Esophagus muscularis mucosa (tissue), 4 donors: ENCODE data around the gene LRRC61. TPM values are rescaled to one million over a fixed set of nuclear protein-coding genes. Genes with fewer than 3 reads are reported as not detected.

Experiments used
- DNase-seq: peaks from one replicate; pipeline ENCODE4 v3.0.0-alpha.2; 2017; ENCODE audit errors: extremely low spot score
- H3K27ac ChIP-seq, 4 donors: fragments of 200-600 bp; sonication (generic); replicated peaks in 1 of 4; 1 replicate in 3 of 4; 2 replicates in 1 of 4; pipeline ENCODE4 v1.5.1; 2016 to 2019; ENCODE audit warnings: mild to moderate bottlenecking in 1 of 4
- H3K27me3 ChIP-seq, 4 donors: fragments of 200-600 bp; sonication (generic); one replicate each; pipeline versions ENCODE4 v1.5.1 to v1.6.0; 2016 to 2019
- H3K36me3 ChIP-seq, 4 donors: fragments of 200-600 bp; sonication (generic); one replicate each; pipeline ENCODE4 v1.5.1; 2016 to 2019
- H3K4me1 ChIP-seq, 4 donors: fragments of 200-600 bp; sonication (generic); one replicate each; pipeline ENCODE4 v1.5.1; 2016 to 2019
- H3K4me3 ChIP-seq, 4 donors: fragments of 200-600 bp; sonication (generic); 1 replicate in 2 of 4; 2 replicates in 2 of 4; pipeline ENCODE4 v1.5.1; 2016 to 2019; ENCODE audit warnings: mild to moderate bottlenecking in 4 of 4, moderate library complexity in 1 of 4
- H3K9me3 ChIP-seq, 4 donors: fragments of 200-600 bp; sonication (generic); 1 replicate in 3 of 4; 2 replicates in 1 of 4; pipeline ENCODE4 v1.5.1; 2016 to 2019
- EP300 ChIP-seq: sonication (generic); formaldehyde crosslinking; IDR thresholded peaks from one replicate; pipeline ENCODE4 v1.6.1; 2017; ENCODE audit warnings: antibody characterized with exemption
- POLR2A ChIP-seq: fragments of 450-650 bp; IDR thresholded peaks from one replicate; pipeline ENCODE4 v1.6.1; 2017; ENCODE audit warnings: antibody characterized with exemption, moderate library complexity, mild to moderate bottlenecking, low read depth
- POLR2AphosphoS5 ChIP-seq, 2 donors: sonication (generic); formaldehyde crosslinking; IDR thresholded peaks; one replicate each; pipeline ENCODE4 v1.6.1; 2017; ENCODE audit warnings: antibody characterized with exemption in 2 of 2
- WGBS: methylation state at CpG from one replicate; pipeline ENCODE4 v1.1.5; 2018; 5-methylcytosine and 5-hydroxymethylcytosine counted together
- intact Hi-C: fragments of 100-400 bp; cut with DNase I; formaldehyde crosslinking; loops from one replicate; pipeline ENCODE4 v1.15.1; 2023
- total RNA-seq, 4 donors: library from RNA; depleted of rRNA; stranded (reverse); fragments of >200 nt; gene quantifications; one replicate each; pipeline versions ENCODE4 v1.1.0 to v1.2.1, GENCODE V29; 2016
- TF ChIP-seq, protein P1 (sequence below), 3 experiments: fragments of 200-600 bp in 2 of 3; fragments of 450-650 bp in 1 of 3; sonication (generic) in 2 of 3; IDR thresholded peaks; one replicate each; pipeline ENCODE4 v1.5.1; 2017 to 2019; ENCODE audit warnings: antibody characterized with exemption in 3 of 3, mild to moderate bottlenecking in 2 of 3, moderate library complexity in 1 of 3

The LRRC61 gene
- total RNA-seq, 4 donors from 2014 or later = 7.9 to 16.5 (median 12.4) TPM

DNA sequence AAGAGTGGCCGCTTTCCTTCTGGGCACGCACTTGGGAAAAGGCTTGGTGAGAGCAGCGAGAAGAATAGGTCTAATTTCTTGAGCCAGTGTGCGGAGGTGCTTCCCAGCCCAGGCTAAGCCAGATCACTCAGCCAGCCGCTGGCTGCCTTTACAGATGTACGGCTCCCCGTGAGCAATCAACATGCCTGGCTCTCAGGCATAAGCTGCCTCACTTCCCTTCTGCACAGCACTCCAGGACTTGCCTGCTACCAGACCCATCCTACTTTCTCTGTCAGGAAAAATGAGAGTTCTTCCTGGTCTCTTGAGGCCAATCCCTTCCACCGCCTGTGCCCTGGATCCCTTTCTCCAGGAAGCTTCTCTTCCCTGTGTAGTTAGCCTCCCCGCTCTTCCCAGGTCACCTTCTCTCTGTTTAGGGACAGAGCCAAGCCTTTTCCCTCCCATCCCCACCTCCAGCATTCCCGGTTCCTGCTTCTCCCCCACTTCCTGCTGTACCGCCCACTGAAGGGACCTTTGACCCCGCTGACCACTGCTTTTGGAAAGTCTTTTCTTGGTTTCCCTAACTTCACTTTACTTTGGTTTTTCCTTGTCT lies 1.3 kb downstream of the LRRC61 start:
- Histone ChIP-seq H3K9me3 (no peaks in the 10 kb centered on the region), H3K27me3 (no peaks in the 10 kb centered on the region), H3K36me3 (peaks cover 0 to 41% (median 13%) of the 10 kb centered on the region in 4 donors), H3K4me1 (peaks cover 0 to 34% (median 29%) of the 10 kb centered on the region in 4 donors), H3K4me3 (peak overlapping the region in 3 of 4 donors; percentile 80 to 97 (median 87)), H3K27ac (peak overlapping the region; percentile 85 to 91 (median 88))
- intact Hi-C loops = no loop called here
- WGBS = 76% methylated on average over 12 of the region's 12 CpGs
- DNase-seq = no peak
- TF ChIP-seq EP300 = no peak
- TF ChIP-seq POLR2AphosphoS5 (IDR thresholded peaks at IDR 0.05) = no peak
- TF ChIP-seq, protein P1, sequence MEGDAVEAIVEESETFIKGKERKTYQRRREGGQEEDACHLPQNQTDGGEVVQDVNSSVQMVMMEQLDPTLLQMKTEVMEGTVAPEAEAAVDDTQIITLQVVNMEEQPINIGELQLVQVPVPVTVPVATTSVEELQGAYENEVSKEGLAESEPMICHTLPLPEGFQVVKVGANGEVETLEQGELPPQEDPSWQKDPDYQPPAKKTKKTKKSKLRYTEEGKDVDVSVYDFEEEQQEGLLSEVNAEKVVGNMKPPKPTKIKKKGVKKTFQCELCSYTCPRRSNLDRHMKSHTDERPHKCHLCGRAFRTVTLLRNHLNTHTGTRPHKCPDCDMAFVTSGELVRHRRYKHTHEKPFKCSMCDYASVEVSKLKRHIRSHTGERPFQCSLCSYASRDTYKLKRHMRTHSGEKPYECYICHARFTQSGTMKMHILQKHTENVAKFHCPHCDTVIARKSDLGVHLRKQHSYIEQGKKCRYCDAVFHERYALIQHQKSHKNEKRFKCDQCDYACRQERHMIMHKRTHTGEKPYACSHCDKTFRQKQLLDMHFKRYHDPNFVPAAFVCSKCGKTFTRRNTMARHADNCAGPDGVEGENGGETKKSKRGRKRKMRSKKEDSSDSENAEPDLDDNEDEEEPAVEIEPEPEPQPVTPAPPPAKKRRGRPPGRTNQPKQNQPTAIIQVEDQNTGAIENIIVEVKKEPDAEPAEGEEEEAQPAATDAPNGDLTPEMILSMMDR (IDR thresholded peaks at IDR 0.05) = no peak
- TF ChIP-seq POLR2A = no peak

DNA sequence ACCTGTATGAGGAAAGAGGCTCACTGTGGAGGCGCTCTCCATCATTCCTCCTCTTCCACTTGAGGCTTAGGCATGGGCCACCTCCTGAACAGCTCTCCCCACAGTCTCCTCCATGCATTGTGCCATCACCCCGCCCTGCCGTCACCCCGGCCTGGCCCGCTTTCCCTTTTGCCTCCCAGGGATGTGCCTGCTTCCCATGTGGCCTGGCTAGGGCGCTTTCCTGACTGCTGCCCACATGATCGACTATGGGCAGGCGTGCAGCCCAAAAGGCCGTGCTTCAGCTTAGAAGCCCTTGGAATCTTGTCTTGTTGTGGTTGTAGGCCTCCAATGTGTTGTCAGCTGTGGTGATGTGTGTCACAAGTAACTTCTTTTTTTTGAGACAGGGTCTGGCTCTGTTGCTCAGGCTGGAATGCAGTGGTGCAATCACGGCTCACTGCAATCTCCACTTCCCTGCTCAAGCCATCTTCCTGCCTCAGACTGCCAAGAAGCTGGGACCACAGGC lies 2.0 kb downstream of the LRRC61 start:
- TF ChIP-seq EP300 = no peak
- TF ChIP-seq POLR2A = no peak
- TF ChIP-seq POLR2AphosphoS5 (IDR thresholded peaks at IDR 0.05) = peak in 1 of 2 donors; percentile 13
- H3K4me1 ChIP-seq = peaks cover 0 to 34% (median 29%) of the 10 kb centered on the region in 4 donors
- H3K4me3 ChIP-seq = no peak overlapping the region
- H3K27ac ChIP-seq = peak overlapping the region in 1 of 4 donors; percentile 27
- no peaks in the 10 kb centered on the region for H3K9me3 ChIP-seq
- no peak for DNase-seq
- H3K27me3 ChIP-seq = no peaks in the 10 kb centered on the region
- intact Hi-C loops = no loop called here
- 79% methylated on average over 10 of the region's 10 CpGs for WGBS
- H3K36me3 ChIP-seq = peaks cover 0 to 48% (median 20%) of the 10 kb centered on the region in 4 donors

DNA sequence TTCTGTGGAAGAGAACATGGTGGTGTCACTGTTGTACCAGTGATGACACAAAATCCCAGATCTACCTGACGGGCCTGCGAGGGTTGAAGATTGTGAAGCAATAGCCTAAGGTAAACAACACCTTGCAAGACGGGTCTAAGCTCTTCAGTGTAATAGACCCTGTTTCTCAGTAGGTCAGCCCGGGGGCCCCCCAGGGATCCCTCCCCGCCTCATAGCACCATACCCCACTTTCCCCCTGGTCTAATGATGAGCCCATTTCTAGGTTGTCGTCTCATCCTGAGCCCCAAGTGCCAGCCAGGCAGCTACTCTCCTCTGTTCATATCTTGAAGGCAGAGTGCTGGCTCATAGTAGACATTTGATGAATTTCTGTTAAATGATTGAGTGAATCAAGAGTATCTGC lies 2.7 kb downstream of the LRRC61 start:
- DNase-seq = no peak
- Histone ChIP-seq H3K9me3 (no peaks in the 10 kb centered on the region), H3K36me3 (peaks cover 3 to 55% (median 24%) of the 10 kb centered on the region in 4 donors), H3K4me3 (no peak overlapping the region), H3K27me3 (no peaks in the 10 kb centered on the region), H3K27ac (no peak overlapping the region), H3K4me1 (peaks cover 0 to 34% (median 29%) of the 10 kb centered on the region in 4 donors)
- no peak for TF ChIP-seq POLR2A
- TF ChIP-seq, protein P1 (IDR thresholded peaks at IDR 0.05) = no peak
- no peak for TF ChIP-seq EP300
- no peak for TF ChIP-seq POLR2AphosphoS5 (IDR thresholded peaks at IDR 0.05)
- WGBS = 91% methylated on average over 6 of the region's 6 CpGs
- intact Hi-C loops = no loop called here

DNA sequence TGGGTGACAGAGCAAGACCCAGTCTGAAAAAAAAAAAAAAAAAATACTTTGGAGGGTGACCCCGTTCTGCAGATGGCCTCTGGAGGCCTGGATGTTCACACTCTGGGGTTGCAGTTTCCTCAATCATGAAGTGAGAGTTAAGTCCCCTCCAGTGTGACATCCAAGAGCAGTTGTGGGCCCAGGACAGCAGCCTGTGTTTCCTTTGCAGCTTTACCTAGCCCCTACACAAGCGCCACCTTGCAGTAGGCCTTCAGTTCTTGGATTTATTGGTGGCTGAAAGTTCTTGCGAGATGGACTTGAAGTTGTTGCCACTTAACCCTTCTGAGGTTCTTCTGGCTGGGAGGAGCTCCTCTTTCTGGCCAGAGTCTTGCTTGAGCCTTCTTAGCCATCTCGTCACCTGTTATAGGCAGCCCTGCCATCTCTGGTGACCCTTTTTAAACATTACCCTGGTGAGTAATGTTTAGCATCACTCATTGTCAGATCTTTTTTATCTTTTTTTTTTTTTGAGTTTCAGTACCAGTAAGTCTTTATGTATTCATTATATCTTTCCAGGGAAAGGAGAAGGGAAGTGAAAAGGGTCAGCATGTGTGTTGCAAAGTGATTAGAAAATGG lies 3.6 kb downstream of the LRRC61 start:
- Histone ChIP-seq H3K36me3 (peaks cover 4 to 61% (median 26%) of the 10 kb centered on the region in 4 donors), H3K9me3 (no peaks in the 10 kb centered on the region), H3K27me3 (no peaks in the 10 kb centered on the region), H3K27ac (no peak overlapping the region), H3K4me3 (no peak overlapping the region), H3K4me1 (peaks cover 0 to 34% (median 29%) of the 10 kb centered on the region in 4 donors)
- WGBS = 94% methylated on average over 4 of the region's 4 CpGs
- no peak for DNase-seq
- no peak for TF ChIP-seq POLR2A
- TF ChIP-seq, protein P1 (IDR thresholded peaks at IDR 0.05) = no peak
- no peak for TF ChIP-seq EP300
- no peak for TF ChIP-seq POLR2AphosphoS5 (IDR thresholded peaks at IDR 0.05)
- intact Hi-C loops = no loop called here

DNA sequence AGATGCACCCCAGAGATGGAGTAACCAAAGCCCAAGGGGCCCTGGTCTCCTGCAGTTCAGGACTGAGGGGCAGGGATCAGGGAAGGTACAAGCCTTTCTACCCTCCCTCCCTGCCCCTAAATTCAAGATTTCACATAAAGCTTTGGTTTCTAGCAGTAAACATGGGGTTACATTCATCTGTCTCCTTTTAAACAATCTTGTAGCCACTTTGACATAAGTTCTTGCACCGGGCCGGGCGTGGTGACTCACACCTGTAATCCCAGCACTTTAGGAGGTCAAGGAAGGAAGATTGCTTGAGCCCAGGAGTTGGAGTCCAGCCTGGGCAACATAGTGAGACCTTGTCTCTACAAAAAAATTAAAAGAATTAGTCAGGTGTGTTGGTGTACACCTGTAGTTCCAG lies 4.2 kb downstream of the LRRC61 start:
- H3K27ac ChIP-seq = no peak overlapping the region
- no peak for DNase-seq
- H3K9me3 ChIP-seq = no peaks in the 10 kb centered on the region
- TF ChIP-seq POLR2AphosphoS5 (IDR thresholded peaks at IDR 0.05) (no peak), POLR2A (no peak), EP300 (no peak)
- TF ChIP-seq, protein P1 (IDR thresholded peaks at IDR 0.05) = no peak
- intact Hi-C loops = no loop called here
- peaks cover 4 to 61% (median 28%) of the 10 kb centered on the region in 4 donors for H3K36me3 ChIP-seq
- peaks cover 0 to 30% (median 27%) of the 10 kb centered on the region in 4 donors for H3K4me1 ChIP-seq
- H3K4me3 ChIP-seq = no peak overlapping the region
- no peaks in the 10 kb centered on the region for H3K27me3 ChIP-seq
- 93% methylated on average over 3 of the region's 3 CpGs for WGBS
